DOHH2 (cell line): Measurements from ENCODE around the gene SLFN5.

Experiments
- H3F3A ChIP-seq: fragments of 200-600 bp; sonication (generic), shearing (Covaris generic); 2 replicates; pipeline ENCODE4 v1.6.0; 2016; ENCODE audit warnings: antibody characterized with exemption, mild to moderate bottlenecking; ENCODE audit not compliant: control insufficient read depth, insufficient read depth
- H3K27ac ChIP-seq: fragments of 200-600 bp; sonication (generic); 2 replicates; pipeline ENCODE4 v1.5.1; 2014; ENCODE audit warnings: low read depth, mild to moderate bottlenecking, low read length, moderate library complexity
- H3K27me3 ChIP-seq: fragments of 200-600 bp; sonication (generic); 2 replicates; pipeline ENCODE4 v1.6.1; 2014; ENCODE audit warnings: mild to moderate bottlenecking, low read length, mixed read lengths; ENCODE audit not compliant: control insufficient read depth
- H3K36me3 ChIP-seq: fragments of 200-600 bp; sonication (generic); 2 replicates; pipeline ENCODE4 v1.6.1; 2014; ENCODE audit warnings: mild to moderate bottlenecking, low read length, moderate library complexity, mixed read lengths; ENCODE audit not compliant: control insufficient read depth
- H3K4me1 ChIP-seq: fragments of 200-600 bp; sonication (generic); 2 replicates; pipeline ENCODE4 v1.6.1; 2014; ENCODE audit warnings: mild to moderate bottlenecking, low read length, mixed read lengths; ENCODE audit not compliant: control insufficient read depth
- H3K4me2 ChIP-seq: fragments of 200-600 bp; sonication (generic); 2 replicates; pipeline ENCODE4 v1.6.0; 2014; ENCODE audit warnings: mild to moderate bottlenecking, low read length, moderate library complexity
- H3K4me3 ChIP-seq: fragments of 200-600 bp; sonication (generic); 2 replicates; pipeline ENCODE4 v1.5.1; 2014; ENCODE audit warnings: mild to moderate bottlenecking, low read length, mixed read lengths
- H3K79me2 ChIP-seq: fragments of 200-600 bp; sonication (generic); 2 replicates; pipeline ENCODE4 v1.6.1; 2014; ENCODE audit warnings: mild to moderate bottlenecking, low read length, mixed read lengths; ENCODE audit not compliant: control insufficient read depth
- H3K9me2 ChIP-seq: fragments of 200-600 bp; sonication (generic); replicated peaks from 2 replicates; pipeline ENCODE4 v1.6.1; 2014; ENCODE audit warnings: mild to moderate bottlenecking, low read length, mixed read lengths; ENCODE audit not compliant: control insufficient read depth
- H3K9me3 ChIP-seq: fragments of 200-600 bp; sonication (generic); 2 replicates; pipeline ENCODE4 v1.6.1; 2014; ENCODE audit warnings: antibody characterized with exemption, low read length, mixed read lengths; ENCODE audit not compliant: control insufficient read depth, insufficient read depth
- H4K20me1 ChIP-seq: fragments of 200-600 bp; sonication (generic); 2 replicates; pipeline ENCODE4 v1.6.0; 2014; ENCODE audit warnings: low read depth, mild to moderate bottlenecking, antibody characterized with exemption, low read length, moderate library complexity; ENCODE audit not compliant: control insufficient read depth, insufficient read depth
- EZH2phosphoT487 ChIP-seq: fragments of 200-600 bp; sonication (generic); IDR thresholded peaks from 2 replicates; pipeline ENCODE4 v1.6.1; 2017; ENCODE audit warnings: borderline replicate concordance, mild to moderate bottlenecking, antibody characterized with exemption, low read length, moderate library complexity, mixed read lengths
- TF ChIP-seq, protein P1 (sequence below): fragments of 200-600 bp; sonication (generic); IDR thresholded peaks from one replicate; pipeline ENCODE4 v1.5.1; 2014; ENCODE audit warnings: antibody characterized with exemption, mild to moderate bottlenecking, low read depth, low read length; ENCODE audit not compliant: poor library complexity, severe bottlenecking

Gene SLFN5

DNA sequence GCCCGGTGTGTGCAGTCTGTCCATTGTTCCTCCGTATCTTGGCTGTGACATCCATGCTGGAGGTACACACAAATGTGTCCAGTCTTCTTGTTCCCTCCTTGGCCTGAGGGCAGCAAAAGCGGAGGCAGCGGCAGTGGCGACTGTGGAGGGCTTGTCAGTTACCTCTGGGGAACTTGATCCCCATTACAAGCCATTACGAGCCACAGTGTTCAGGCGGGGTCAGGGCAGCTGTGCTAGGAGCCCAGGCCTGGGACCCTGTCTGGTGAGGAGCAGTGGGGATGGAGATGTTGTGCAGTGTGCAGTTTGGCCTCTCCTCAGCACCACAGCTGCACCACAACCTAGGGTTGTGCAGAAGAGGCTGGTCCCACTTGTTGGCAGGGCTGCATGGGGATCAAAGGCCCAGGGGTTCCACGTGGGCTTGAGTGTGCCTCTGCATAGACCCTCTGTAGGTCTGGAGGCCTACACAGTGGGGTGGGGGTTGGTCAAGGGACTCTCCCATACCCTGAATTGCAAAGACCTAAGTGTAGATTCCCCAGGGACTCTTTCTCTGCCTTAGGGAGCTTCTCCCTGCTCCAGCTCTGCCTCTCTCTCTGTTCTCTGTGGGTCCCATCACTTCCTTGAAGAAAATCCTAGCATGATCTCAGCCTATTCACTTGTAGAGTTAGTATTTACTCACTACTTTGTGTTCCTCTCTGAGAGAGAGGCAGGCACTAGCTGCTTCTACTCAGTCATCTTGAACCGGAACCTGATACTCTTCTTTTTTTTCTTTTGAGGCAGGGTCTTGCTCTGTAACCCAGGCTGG, 71.7 kb downstream of the SLFN5 start:
- Histone ChIP-seq H3K9me3 (no peaks in the 10 kb centered on the region), H4K20me1 (no peaks in the 10 kb centered on the region), H3K27ac (no peak overlapping the region), H3K9me2 (no peaks in the 10 kb centered on the region), H3K36me3 (no peaks in the 10 kb centered on the region), H3K4me1 (peaks cover 4% of the 10 kb centered on the region), H3F3A (no peaks in the 10 kb centered on the region), H3K27me3 (peaks cover 5% of the 10 kb centered on the region; the same call in 1 of the 2 replicates), H3K4me2 (no peak overlapping the region), H3K79me2 (no peaks in the 10 kb centered on the region), H3K4me3 (no peak overlapping the region)
- no peak for TF ChIP-seq EZH2phosphoT487
- TF ChIP-seq, protein P1, sequence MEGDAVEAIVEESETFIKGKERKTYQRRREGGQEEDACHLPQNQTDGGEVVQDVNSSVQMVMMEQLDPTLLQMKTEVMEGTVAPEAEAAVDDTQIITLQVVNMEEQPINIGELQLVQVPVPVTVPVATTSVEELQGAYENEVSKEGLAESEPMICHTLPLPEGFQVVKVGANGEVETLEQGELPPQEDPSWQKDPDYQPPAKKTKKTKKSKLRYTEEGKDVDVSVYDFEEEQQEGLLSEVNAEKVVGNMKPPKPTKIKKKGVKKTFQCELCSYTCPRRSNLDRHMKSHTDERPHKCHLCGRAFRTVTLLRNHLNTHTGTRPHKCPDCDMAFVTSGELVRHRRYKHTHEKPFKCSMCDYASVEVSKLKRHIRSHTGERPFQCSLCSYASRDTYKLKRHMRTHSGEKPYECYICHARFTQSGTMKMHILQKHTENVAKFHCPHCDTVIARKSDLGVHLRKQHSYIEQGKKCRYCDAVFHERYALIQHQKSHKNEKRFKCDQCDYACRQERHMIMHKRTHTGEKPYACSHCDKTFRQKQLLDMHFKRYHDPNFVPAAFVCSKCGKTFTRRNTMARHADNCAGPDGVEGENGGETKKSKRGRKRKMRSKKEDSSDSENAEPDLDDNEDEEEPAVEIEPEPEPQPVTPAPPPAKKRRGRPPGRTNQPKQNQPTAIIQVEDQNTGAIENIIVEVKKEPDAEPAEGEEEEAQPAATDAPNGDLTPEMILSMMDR: no peak

DNA sequence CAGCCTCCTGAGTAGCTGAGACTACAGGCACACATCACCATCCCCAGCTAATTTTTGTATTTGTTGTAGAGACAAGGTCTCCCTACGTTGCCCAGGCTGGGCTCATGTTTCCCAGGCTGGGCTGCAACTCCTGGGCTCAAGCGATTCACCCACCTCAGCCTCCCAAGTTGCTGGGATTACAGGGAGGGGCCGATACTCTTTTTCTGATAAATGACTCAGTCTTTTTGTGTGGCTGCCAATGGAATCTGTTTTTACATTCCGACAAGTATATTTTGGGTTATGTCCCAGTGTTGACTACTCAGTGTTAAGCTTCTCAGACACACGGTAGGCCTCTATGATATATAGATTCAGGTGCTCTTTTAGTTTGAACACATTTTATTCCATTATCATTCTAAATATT, 72.4 kb downstream of the SLFN5 start:
- H3K36me3 ChIP-seq: no peaks in the 10 kb centered on the region
- H3K27me3 ChIP-seq: peaks cover 5% of the 10 kb centered on the region; the same call in 1 of the 2 replicates
- H3K9me2 ChIP-seq: no peaks in the 10 kb centered on the region
- H3K9me3 ChIP-seq: no peaks in the 10 kb centered on the region
- H3K79me2 ChIP-seq: no peaks in the 10 kb centered on the region
- H3K4me2 ChIP-seq: no peak overlapping the region
- H4K20me1 ChIP-seq: no peaks in the 10 kb centered on the region
- H3K4me3 ChIP-seq: no peak overlapping the region
- H3K4me1 ChIP-seq: peaks cover 4% of the 10 kb centered on the region
- TF ChIP-seq EZH2phosphoT487: no peak
- TF ChIP-seq, protein P1: no peak
- H3F3A ChIP-seq: no peaks in the 10 kb centered on the region
- no peak overlapping the region for H3K27ac ChIP-seq

DNA sequence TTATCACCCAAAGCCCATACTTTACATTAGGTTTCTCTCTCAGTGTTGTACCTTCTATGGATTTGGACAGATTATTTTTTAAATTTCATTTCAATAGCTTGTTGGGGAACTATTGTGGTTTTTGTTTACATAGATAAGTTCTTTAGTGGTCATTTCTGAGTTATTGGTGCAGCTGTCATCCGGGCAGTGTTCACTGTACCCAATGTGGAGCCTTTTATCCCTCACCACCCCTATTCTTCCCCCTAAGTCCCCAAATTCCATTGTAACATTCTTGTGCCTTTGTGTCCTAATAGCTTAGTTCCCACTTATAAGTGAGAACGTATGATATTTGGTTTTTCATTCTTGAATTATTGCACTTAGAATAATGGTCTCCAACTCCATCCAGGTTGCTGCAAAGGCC, 73.1 kb downstream of the SLFN5 start:
- Histone ChIP-seq H3K4me1 (peaks cover 4% of the 10 kb centered on the region), H3K27me3 (peaks cover 5% of the 10 kb centered on the region; the same call in 1 of the 2 replicates), H3K36me3 (no peaks in the 10 kb centered on the region), H3K9me3 (no peaks in the 10 kb centered on the region), H3F3A (no peaks in the 10 kb centered on the region), H3K27ac (no peak overlapping the region), H3K4me3 (no peak overlapping the region), H3K4me2 (no peak overlapping the region), H3K79me2 (no peaks in the 10 kb centered on the region), H4K20me1 (no peaks in the 10 kb centered on the region), H3K9me2 (no peaks in the 10 kb centered on the region)
- TF ChIP-seq, protein P1: no peak
- TF ChIP-seq EZH2phosphoT487: no peak
